Right lobe of liver (tissue), 4 donors: Measurements from ENCODE around the gene SEC63.
A peak's percentile ranks its signal among the peaks of the same experiment; 100 is the strongest.

Experiments used
- POLR2A ChIP-seq: fragments of 450-650 bp; IDR thresholded peaks from one replicate; pipeline ENCODE4 v1.6.1; 2017; ENCODE audit warnings: antibody characterized with exemption, mild to moderate bottlenecking
- TF ChIP-seq, protein P1 (sequence below), 4 donors: fragments of 200-600 bp in 3 of 4; fragments of 450-650 bp in 1 of 4; IDR thresholded peaks; one replicate each; pipeline versions ENCODE4 v1.5.1 to v1.8.0; 2016 to 2022; ENCODE audit warnings: antibody characterized with exemption in 4 of 4, mild to moderate bottlenecking in 2 of 4
- donor health status: DM: no; HTN: no; CAD: no.
- donor health status: DM: no; HTN: no; CAD: no.
- donor health status: DM: no; HTN: yes; CAD: no.

DNA sequence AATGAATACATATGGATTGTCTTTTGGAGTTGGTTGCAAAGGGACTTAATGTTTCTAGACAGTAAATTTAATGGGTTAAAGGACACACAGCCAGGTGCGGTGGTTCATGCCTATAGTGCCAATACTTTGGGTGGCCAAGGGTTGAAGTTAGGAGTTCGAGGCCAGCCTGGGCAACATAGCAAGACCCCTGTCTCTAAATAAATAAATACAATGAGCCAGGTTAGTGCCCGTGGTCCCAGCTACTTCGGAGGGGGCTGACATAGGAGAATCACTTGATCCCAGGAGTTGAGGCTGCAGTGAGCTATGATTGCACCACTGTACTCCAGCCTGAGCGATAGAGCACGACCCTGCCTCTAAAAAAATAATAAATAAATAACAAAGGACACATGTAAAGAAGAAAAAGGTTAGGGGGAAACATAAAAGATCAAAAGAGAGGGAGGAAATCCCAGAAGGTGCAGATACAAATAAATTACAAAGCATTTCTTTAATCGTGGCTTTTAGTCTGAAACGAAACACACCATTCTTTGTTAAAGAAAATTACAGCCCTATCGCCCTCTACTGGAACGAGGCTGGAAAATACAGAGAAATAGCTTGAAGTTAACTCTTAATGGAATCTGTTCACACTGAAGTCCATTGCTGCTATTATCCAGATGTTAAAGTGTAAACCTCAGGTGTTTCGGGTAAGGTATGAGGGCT, 91.3 kb downstream of the SEC63 start:
- TF ChIP-seq, protein P1, sequence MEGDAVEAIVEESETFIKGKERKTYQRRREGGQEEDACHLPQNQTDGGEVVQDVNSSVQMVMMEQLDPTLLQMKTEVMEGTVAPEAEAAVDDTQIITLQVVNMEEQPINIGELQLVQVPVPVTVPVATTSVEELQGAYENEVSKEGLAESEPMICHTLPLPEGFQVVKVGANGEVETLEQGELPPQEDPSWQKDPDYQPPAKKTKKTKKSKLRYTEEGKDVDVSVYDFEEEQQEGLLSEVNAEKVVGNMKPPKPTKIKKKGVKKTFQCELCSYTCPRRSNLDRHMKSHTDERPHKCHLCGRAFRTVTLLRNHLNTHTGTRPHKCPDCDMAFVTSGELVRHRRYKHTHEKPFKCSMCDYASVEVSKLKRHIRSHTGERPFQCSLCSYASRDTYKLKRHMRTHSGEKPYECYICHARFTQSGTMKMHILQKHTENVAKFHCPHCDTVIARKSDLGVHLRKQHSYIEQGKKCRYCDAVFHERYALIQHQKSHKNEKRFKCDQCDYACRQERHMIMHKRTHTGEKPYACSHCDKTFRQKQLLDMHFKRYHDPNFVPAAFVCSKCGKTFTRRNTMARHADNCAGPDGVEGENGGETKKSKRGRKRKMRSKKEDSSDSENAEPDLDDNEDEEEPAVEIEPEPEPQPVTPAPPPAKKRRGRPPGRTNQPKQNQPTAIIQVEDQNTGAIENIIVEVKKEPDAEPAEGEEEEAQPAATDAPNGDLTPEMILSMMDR (IDR thresholded peaks at IDR 0.05) = peak; percentile 48 to 59 (median 56)
- TF ChIP-seq POLR2A = no peak
